NCI-H2029 treated with DMSO at 0.1 percent for 48 hours (cell line): ENCODE data around the gene TMBIM6.

ENCODE experiments used
- DNase-seq: peaks from one replicate; lab custom pipeline; 2025; lab: John Stamatoyannopoulos, UW

TMBIM6 gene

DNA sequence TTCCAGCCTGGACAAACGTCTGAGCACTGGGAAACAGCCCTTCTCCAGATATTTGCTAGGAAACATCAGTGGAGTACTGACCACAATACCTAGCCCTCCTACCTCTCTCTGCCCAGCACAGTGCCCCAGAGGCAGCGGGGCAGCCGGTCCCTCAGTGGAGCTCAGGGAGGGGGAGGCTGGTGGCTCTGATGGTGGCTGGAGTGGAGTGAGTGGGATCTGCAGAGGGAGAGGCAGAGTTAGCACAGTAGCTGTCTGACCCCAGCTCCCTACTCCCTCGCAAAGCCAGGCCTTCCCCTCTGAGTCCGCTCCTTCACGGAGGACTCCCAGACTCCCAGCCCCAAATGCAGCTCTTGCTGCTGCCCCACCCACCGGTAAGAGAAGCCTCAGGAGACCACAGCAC lies 56.9 kb downstream of the TMBIM6 start:
- DNase-seq, result no peak

DNA sequence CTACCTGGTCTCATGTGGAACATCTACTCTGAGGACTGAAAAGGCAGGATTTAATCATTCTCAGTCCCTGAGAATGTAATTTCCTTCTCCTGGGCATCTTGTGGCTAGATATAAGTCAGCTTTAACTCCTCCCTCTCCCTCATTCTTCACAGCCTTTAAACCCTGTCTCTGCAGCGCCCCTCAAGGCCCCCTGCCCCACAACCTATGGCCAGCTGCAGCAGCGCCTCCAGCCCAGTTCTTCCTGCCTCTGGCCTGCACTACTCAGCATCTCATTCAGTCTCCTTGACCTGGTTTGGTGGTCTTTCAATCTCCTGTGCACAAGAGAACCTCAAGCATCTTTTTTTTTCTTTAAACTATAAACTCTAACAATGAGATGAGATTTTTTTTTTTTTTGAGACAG lies 57.6 kb downstream of the TMBIM6 start:
- DNase-seq, result no peak

DNA sequence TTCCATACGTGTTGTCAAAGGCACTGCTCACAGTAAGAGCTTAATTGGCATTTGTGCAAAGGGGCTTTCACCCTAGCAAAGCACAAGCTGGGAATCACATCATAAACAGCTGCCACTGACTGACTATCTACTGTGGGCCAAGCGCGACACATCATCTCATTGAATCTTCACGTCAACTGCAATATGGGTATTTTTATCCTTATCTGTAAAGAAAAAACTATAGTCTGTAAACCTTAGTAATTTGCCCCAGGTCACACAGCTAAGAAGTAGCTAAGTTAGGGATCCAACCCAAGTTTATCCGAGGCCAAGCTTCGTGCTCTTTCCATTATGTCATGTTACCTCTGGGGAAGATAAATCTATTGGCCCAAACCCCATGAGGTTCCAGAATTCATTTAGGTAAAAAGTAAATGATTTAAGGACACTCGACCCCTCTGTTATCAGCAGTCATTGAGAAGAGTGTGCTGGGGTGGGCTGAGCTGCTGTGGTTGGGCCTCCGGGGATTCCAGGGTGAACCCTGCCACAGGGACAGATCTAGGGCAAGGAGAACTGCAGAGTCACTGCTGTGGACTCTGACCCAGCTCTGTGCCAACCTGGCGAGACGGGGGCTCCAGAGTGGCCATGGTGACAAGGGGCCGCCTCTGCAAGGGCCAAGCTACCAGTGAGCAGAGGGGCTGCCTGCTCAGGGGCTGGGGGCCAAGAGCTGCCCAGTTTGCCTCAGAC lies 59.2 kb downstream of the TMBIM6 start:
- DNase-seq, result no peak

DNA sequence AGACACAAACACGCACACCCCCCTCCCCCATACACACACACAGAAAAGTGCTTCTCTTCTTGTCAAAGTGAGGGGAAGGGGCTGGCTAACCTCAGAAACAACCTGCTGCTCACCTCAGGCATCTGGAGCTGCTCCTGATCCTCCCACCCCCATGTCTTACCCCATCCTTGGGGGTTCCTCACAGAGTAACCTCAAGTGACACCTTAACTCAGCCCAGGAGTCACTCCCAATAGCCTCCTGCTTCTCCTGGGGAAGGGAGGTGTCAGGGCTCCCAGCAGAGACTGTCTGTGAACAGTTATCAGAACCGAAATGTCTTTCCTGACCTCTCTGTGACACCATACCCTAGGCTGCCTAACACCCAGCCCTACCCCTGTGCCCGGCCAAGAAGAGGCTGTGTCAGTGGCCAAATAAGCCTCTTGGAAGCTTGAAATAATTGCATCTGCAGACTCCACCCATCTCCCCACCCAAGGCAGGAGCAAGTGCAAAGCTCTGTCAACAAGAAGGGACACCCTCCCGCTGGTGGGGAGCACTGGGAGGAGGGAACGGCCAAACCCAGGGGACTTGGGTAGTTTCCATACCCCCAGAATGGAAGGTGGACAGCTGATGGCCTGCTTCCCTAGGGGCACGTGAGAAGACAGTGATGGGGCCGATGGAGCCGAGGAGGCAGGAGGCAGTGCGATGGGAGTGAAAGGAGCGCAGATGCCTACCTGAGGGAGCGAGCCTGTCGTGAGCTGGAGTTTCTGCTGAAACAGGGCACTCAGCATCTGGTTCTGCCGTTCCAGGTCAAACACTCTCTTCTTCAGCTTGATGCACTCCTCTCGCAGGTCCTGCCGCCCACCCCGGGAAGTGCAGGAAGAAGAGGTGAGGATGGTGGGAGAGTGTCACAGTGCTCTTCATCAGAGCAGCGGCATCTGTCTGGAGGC lies 60.0 kb downstream of the TMBIM6 start:
- no peak for DNase-seq

DNA sequence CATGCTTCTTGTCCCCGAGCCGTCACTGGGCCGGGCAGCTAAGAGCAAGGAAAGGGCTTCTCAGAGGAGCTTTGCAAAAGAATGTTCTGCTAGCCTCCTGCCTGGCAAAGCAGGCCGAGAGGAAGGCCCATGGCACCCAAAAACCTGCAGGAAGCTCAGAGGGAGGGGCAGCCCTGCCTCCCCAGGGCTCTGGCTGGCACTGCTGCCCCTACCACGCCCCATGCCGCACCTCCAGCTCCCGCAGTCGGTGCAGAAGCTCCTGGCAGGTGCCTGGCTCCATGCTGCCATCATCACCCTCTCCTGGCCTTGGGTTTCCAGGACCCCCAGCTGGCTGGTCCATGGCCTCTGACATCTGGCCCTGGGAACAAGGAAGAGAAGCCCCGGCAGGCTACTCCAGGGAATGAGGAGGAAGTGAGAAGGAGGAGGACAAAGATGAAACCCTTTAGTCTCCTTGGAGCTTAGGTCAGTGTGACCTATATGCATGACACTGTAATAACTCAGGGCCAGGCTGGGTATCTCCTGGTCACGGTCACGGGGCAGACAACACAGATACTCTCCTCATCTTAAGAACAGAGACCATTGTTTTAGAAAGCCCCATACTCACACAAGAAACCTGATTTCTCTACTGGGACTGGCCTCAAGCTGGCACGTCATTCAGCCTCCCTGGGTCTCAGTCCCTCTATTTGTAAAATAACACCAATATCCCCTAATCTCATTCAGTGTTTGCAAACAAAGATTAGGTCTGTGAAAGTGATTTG lies 62.5 kb downstream of the TMBIM6 start:
- DNase-seq, result no peak

DNA sequence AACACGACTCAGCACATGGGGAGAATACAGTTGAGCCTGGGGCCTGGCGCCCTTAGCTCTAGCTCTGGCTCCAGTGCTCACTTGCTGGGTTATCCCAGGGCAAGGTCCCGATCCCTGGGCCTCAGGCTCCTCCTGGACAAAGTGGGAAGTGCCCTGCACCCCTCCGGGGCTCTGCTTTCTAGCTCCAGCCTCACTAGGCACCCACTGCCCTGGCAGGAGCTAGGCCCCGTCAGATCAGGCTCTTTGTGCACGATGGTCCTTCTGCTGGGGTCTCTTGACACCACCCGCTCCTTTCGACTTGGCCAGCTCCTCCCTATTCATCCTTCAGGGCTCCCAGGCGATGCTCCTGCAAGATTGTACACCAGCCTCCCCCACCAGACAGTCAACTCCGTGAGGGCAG lies 63.5 kb downstream of the TMBIM6 start:
- no peak for DNase-seq

DNA sequence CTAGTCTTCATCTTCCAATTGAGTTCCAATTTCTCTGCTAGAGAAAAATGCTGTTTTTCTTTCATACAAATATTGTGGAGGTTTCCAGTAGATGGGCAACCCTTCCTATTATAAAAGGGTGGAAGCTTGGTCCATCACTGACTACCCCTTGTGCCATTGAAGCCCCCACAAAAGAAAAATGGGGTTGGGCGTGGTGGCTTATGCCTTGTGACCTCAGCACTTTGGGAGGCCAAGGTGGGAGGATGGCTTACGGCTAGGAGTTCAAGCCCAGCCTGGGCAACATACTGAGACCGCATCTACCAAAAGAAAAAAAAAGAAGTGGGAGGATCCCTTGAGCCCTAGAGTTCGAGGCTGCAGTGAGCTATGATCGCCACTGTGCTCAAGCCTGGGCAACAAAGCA lies 64.1 kb downstream of the TMBIM6 start:
- no peak for DNase-seq

DNA sequence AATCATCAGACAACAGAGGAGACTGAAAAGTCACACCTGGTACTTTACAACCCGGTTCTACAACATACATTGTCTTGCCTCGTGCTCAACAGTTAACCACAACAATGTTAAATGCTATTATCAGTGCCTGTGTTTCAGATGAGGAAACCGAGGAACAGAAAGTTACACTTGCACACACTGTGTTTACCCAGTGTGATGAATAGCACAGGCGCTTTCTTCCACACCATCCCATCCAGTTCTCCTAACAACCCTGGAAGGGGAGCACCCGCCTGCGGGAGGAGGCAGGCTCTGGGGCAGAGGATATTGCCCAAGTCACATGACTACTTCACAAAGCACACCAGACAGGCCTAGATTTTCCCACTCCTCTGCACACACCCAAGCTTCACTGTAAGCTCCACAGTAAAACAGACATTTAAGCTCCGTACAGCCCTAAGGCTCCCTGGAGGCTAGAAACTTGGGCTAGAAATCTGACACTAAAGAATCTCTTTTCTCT lies 65.0 kb downstream of the TMBIM6 start:
- DNase-seq, result no peak

DNA sequence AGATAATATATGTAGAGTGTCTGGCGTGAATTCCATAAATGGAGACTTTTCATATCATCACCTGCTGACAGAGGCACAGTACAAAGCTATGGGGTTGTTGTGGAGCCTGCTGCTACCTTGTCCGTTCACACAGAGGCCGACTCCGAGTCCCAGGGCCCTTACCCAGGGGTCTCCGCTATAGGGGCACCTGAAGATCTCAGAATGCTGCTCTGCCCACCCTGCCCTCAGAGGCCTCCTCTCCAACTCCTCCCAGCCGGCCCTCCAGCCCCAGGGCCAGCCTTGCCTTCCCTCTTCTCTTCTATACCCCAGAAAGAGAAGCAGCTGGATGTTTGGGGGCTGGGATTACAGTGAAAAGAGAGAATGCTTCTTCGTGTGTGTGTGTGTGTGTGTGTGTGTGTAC lies 65.5 kb downstream of the TMBIM6 start:
- no peak for DNase-seq

DNA sequence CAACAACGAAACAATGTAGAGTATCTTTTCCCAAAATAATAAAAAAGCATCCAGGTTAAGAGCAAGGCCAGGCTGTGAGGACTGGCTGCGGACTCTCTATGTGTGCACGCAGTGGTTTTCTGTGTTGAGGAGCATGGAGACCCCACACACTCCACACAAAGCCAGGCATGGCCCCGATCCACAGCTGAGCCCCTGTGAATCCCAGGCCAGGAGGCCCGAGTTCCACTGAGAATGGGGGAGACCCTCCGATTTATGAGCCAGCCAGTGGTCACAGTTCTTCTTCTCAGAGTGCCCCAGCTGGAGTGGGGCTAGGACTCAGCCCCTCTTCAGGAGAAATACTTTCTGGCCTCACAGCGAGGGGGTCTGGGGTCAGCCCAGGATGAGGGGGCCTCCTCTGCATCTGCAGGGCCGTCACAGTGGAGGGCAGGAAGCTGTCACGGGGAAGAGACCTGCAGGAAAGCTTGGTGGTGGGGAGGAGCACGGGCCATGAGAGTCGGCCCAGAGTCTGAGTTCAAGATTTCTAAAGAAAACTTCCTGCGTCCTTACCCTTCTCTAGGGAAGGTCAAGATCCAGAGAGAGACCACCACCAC lies 66.7 kb downstream of the TMBIM6 start:
- DNase-seq, result no peak

DNA sequence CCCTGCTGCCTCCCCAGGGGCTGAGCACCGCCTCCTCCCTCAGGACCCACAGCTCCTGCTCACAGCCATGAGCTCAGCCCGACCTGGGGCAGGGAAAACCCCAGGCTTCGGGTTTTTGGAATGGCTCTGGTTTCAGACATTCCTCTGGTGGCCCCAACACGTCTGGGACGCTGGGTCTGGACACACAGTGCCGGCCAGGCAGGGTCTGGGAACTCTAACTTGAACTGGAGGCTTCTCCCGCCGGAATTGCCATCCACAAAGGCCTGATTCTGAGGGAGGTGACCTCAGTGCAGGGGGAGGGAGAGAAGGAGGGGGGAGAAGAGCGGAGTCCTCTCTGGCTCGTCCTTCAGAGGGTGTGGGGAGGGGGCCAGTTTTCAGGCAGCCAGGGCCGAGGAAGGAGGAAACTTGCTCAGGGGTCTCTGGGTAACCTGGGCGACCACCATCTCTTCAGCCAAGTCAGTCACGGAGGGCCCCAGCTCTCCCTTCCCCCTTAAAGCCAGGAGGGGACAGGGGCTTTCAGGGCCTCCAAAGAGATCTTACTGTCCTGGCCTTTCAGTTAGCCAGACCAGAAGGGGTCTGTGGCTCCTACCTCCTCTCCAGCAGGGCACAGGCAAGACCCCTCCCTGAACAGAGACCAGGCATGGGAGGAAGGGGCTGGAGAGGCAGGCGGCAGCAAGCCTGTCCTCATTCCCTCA lies 67.5 kb downstream of the TMBIM6 start:
- no peak for DNase-seq

DNA sequence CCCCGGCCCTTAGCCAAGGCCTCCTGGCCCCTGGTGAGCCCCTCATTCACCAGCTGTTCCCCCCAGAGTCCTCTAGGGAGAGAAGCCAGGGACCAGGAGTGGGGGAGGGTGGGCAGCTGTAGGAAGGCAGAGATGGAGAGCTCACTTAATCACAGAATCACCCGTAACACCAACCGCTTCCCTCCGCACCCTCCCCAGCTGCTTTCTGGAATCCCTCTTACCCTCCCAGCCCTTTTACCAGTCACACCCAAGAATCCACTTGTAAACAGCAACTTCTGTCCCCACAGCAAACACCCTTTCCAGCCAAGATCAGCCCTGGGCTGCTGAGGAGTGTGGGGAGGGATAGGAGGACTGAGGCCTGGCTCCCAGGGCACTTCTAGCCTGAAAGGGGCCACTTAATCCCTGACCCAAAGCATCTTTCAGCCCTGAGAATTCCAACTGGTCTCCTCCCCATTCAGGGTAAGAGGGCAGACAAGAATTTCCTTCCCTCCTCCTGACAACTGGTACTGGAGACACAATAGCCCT lies 68.1 kb downstream of the TMBIM6 start:
- DNase-seq, result no peak

DNA sequence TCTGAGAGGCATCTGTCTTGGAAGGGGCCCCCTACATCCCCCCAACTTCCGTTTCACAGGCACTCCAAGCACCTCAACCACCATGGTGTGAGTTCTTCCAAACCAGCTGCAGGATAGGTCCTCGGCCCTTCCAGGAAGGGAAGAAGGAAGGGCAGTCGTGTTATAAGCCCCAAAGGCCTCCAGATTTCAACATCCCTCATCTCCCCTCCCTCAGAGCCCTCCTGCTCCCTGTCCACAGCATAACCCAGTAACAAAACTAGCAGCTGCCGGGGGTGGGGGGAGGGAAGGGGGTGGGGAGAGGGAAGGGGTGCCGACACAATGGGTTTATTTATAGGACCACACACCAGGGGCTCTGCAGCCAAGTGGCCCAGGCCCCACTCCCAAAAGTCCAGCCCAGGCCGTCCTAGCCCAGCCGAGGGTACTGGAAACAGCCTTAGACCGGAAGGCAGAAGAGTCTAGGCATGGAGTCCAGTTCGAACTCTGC lies 68.6 kb downstream of the TMBIM6 start:
- DNase-seq, result no peak

DNA sequence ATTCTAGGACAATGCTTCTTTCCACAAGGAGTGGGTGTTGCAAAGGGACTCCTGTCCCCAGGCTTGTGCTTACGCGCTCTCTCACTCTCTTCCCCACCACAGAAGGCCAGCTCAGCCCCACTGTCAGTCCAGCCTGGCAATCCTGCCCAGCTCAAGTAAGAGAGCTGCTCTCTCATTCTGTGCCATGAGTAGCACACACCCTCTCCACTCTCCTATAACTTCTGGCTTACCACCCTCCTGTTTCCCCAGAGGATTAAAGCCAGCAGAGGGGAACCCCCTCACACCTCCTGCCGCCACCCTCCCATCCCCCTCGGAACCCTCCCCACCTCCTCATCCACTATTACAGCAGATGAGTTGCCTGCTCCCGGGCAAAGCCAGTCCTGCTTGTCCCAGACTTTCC lies 69.8 kb downstream of the TMBIM6 start:
- DNase-seq, result no peak

DNA sequence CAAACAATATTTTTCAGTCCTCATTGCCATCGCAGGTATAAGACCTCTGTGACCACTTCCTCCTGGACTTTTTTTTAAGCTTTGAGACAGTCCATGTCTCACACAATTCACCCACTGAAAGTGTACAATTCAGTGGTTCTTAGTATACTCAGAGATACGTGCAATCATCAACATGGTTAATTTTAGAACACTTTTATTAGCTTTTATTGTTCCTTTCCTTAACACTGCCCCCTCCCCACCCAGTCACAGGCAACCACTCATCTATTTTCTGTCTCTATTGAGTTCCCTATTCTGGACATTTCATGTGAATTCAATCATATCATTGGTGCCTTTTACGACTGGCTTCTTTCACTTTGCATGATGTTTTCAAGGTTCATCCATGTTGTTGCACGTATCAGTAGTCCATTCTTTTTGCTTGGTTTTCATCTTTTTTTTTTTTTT lies 70.6 kb downstream of the TMBIM6 start:
- no peak for DNase-seq

DNA sequence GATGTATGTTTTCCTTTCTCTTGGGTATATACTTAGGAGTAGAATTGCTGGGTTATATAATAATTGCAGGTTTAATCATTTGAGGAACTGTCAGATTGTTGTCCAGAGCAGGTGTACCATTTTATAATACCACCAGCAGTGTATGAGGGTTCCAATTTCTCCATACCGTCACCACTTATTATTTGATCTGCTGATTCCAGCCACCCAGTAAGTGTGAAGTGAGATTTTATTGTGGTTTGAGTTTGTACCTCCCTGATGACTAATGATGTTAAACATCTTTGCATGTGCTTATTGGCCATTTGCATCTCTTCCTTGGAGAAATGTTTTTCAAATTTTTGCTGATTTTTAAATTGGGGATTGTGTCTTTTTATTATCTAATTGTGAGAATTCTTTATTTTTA lies 71.8 kb downstream of the TMBIM6 start:
- DNase-seq, result no peak
